ENCODE data around the gene SLC8B1. TPM values are rescaled to one million over a fixed set of nuclear protein-coding genes. Genes with fewer than 3 reads are reported as not detected.
A peak's percentile ranks its signal among the peaks of the same experiment; 100 is the strongest.

SLC8B1 gene
- total and polyA plus RNA-seq, 9 of the 15 experiments (the other 6 are each of a cell fraction or from before 2014, with no cell fraction given): 0.86 to 34.1 (median 18.5) TPM

DNA sequence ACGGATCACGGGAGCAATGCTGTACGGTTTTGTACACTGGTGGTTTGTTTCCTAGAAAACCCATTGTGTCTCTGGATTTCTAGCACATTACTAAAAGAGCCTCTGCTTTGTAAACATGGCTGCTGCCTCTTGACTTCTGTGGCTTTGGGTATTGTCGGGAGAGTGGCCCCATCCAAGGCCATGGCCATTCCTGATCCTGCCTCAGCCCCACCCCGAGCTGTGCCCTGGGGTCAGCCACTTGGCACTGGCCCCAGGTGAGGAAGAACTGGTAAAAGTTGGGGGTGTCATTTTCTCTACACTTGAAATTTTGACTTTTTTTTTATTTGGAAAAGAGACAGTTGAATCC, 36.5 kb downstream of the SLC8B1 start (continued):
- TF ChIP-seq, protein P1, sequence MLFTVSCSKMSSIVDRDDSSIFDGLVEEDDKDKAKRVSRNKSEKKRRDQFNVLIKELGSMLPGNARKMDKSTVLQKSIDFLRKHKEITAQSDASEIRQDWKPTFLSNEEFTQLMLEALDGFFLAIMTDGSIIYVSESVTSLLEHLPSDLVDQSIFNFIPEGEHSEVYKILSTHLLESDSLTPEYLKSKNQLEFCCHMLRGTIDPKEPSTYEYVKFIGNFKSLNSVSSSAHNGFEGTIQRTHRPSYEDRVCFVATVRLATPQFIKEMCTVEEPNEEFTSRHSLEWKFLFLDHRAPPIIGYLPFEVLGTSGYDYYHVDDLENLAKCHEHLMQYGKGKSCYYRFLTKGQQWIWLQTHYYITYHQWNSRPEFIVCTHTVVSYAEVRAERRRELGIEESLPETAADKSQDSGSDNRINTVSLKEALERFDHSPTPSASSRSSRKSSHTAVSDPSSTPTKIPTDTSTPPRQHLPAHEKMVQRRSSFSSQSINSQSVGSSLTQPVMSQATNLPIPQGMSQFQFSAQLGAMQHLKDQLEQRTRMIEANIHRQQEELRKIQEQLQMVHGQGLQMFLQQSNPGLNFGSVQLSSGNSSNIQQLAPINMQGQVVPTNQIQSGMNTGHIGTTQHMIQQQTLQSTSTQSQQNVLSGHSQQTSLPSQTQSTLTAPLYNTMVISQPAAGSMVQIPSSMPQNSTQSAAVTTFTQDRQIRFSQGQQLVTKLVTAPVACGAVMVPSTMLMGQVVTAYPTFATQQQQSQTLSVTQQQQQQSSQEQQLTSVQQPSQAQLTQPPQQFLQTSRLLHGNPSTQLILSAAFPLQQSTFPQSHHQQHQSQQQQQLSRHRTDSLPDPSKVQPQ (CRISPR knock-in tag; IDR thresholded peaks at IDR 0.05; ENCODE audit: borderline replicate concordance): no peak

DNA sequence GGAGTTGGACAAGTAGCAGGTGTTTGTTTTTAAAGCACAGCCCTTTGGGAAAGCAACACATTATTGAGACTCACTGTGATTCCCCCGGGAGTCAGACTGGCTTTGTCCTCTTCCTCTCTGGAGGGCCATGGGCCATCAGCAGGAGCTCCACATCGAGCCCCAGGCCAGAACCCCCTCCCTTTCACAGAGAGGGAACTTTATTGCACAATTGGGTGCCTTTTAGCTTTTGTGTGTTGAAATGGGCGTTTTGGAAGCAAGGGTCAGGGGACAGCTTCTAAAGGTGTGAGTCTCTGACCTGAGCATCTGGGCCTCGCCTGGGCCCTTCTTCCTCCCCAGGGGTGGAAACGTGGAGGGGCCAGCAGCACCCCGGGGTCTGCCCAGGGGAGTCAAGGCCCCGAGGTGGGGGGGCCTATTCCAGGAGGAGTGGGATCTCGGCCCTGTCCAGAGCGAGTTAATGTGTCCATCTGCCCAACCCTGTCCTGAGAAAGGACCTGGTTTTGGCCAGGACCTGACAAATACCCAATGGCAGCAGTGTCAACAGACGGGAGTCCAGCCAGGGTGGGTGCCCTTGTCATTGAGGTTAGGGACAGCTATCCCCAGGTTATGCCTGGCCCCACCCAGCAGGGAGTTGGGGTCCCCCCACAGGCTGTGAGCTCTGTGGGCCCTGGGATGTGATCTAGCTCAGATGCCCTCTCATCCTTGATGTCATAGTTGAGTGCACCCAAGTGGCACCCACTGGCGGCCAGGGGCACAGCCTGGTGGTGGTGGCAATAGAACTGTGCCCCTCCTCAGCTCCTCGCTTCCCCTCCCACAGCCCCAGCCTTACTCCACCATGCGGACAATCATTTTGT, 37.1 kb downstream of the SLC8B1 start:
- no peak overlapping the region; a peak in 1 of 4 replicates for H3K9ac ChIP-seq (ENCODE audit: insufficient read depth in 1 of 2, low read depth in 2 of 2, low read length in 2 of 2)
- ChIA-PET POLR2A (interaction anchor here (0.5 to 0.7 kb wide), 4 partner anchors 10 to 128 kb away, joined by 3 to 4 read pairs (median 3); no protein-coding TSS in a partner anchor), CTCF (ENCODE audit: low intra/inter-chr PET ratio) (no interaction called here)
- no peaks in the 10 kb centered on the region for H3K9me1 ChIP-seq (ENCODE audit: control insufficient read depth, insufficient read depth, low read length)
- no peaks in the 10 kb centered on the region for H3K79me2 ChIP-seq (ENCODE audit: control insufficient read depth, insufficient read depth, low read length)
- intact Hi-C loops (cut with micrococcal nuclease) (no loop called here), in situ Hi-C loops (cut with MboI) (no loop called here)
- H3K27ac ChIP-seq (ENCODE audit: extremely low read depth, low read depth, low read length): no peak overlapping the region
- H3K9me3 ChIP-seq (replicated peaks; ENCODE audit: control insufficient read depth, insufficient read depth, low read depth, low read length): no peaks in the 10 kb centered on the region
- H3K4me2 ChIP-seq (ENCODE audit: insufficient read depth, low read length): no peak overlapping the region
- FAIRE-seq (no peak), ATAC-seq (no peak), DNase-seq (ENCODE audit: extremely low read depth in 1 of 4, low spot score in 3 of 4) (no peak)
- no peaks in the 10 kb centered on the region for H3K27me3 ChIP-seq (ENCODE audit: control insufficient read depth in 2 of 2, insufficient read depth in 2 of 2, low read length in 2 of 2)
- H4K20me1 ChIP-seq (replicated peaks; ENCODE audit: control insufficient read depth, insufficient read depth, low read length): no peaks in the 10 kb centered on the region
- BruUV-seq (replicated peaks): no TSS peak
- no peak overlapping the region for H3K4me3 ChIP-seq
- peaks cover 36% of the 10 kb centered on the region; the same call in 2 of the 3 replicates for H3K36me3 ChIP-seq (ENCODE audit: control insufficient read depth, insufficient read depth, low read length)
- TF ChIP-seq CEBPG (CRISPR knock-in tag; IDR thresholded peaks at IDR 0.05) (no peak), CEBPG (tag; conservative IDR thresholded peaks at IDR 0.05 in 1 of 2, IDR thresholded peaks at IDR 0.05 in 1 of 2) (0 out of 4 replicates have a peak, but pooled peaks of 1 of the 2 experiments have one; percentile 14), U2AF1 (optimal IDR thresholded peaks at IDR 0.05; ENCODE audit: low read depth, low read length) (no peak), POLR2A (conservative IDR thresholded peaks at IDR 0.05) (0 out of 2 replicates have a peak, but pooled peaks have one; percentile 33), CEBPB (tag; IDR thresholded peaks at IDR 0.05) (peak; percentile 63), SMC3 (conservative IDR thresholded peaks at IDR 0.05; ENCODE audit: insufficient read depth, low read depth, low read length) (no peak), POLR2AphosphoS5 (IDR thresholded peaks at IDR 0.05; ENCODE audit: control insufficient read depth, insufficient read depth, low read depth, low read length) (0 out of 2 replicates have a peak, but pooled peaks have one; percentile 2)
- whole genome bisulfite sequencing (ENCODE audit: insufficient coverage, low coverage, missing lambda C conversion rate): 71% methylated on average over 13 of the region's 13 CpGs
- no peak overlapping the region for H2AFZ ChIP-seq (ENCODE audit: low read depth, low read length)
- H3K4me1 ChIP-seq (replicated peaks in 1 of 2; ENCODE audit: control insufficient read depth in 2 of 2, insufficient read depth in 2 of 2, low read length in 2 of 2): peaks cover 25 to 30% of the 10 kb centered on the region in 2 experiments; a peak in 4 of 5 replicates

Data from K562 (cell line).